ENCODE results near the gene AKT3.
"Not testable (repeated sequence)": the region's sequence is repeated elsewhere in the genome, so short reads cannot be mapped to it uniquely, and the experiment has no call there.

AKT3 gene

DNA sequence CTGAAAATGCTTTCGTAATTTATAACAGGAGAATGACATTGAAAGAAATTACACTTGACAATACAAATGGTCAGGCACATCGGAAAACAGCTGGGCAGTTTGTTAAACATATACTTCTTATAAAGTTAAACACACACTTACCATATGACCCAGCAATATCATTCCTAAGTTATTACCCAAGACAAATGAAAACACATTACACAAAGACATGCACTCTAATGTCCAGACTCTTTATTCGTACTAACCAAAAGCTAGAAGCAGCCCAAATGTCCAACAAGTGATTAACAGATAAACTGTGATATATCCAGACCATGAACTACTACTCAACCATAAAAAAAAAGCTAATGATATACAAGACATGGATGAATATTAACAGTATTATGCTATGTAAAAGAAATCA is 8.5 kb downstream of the AKT3 start:
- DNase-seq = no peak

DNA sequence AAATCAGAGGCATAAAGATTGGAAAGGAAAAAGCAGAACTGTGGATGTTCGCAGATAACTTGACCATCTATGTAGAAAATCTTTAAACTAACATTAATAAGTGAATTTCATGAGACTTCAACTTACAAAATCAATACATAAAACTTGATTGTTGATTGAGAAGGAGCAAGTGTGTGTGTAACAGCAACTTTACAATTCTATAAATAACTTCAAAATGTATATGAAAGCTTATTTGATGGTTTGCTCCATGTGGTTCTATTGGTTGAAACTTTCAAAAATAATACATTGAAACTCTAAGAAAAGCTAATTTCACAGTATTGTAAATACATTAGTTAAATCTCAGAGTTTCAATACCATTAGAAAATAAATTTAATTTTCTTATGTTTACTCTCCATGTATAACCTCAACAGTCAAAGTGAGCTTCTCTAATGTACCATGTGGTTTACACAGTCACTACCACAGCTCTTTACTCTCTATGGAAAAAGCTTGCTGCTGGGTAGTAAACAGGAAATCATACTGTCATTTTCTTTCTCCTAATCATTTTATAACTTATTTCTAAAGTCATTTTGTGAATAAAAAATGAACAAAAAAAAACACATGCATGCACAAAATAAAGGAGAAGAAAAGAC is 12.0 kb downstream of the AKT3 start:
- DNase-seq = no peak

DNA sequence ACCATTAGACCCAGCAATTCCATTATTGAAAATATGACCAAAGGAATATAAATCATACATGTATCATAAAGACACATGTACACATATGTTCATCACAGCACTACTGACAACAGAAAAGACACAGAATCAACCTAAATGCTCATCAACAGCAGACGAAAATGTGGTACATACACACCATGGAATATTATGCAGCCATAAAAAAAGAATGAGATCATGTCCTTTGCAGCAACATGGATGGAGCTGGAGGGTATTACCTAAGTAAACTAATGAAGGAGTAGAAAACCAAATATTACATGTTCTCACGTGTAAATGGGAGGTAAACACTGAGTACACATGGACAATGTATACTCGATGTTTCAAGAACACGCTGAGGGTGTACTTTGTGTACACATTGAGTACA is 15.9 kb downstream of the AKT3 start:
- DNase-seq = no peak

DNA sequence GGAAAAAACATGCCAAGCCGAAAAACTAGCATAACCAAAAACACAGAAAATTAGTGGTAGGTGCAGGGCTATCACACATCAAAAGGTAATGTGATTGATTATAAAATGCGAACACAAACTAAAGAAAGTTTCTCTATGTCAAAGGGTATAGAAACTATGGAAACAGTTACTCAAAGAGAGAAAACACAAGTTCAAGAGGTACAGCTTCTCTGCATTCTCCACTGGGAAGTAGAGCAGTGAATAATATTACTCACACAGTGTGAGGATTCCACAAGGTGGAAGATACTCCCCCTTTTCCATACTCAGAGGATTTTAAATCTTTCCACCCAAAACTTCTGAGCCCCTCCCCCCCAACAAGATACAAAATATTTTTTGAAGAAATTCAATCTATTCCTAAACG is 18.6 kb downstream of the AKT3 start:
- no peak for DNase-seq

DNA sequence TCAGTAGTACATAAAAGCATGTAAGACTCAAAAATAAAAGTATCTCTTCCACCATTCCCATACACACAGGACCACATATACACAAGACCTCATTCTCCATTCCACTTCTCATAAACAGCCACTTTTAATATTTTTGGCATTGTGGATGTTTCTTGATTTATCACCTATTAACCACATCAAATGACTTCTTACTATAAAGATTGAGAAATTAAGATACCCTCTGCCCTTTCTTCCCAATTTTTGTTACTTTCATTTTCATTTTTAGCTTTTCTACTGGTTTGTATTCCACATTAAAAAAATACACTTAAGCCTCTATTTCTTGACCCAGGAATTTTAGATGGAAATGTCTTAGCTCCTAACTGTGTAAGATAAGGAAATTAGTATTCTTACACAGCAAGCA is 22.8 kb downstream of the AKT3 start:
- DNase-seq = no peak

DNA sequence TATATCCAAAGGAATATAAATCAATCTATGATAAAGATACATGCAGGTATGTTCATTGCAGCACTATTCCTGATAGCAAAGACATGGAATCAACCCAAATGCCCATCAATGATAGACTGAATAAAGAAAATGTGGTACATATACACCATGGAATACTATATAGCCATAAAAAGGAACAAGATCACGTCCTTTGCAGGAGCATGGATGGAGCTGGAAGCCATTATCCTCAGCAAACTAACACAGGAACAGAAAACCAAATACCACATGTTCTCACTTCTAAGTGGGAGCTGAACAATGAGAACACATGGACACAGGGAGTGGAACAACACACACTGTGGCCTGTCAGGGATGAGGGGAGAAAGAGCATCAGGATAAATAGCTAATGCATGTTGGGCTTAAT is 25.1 kb downstream of the AKT3 start:
- not testable (repeated sequence) for DNase-seq

DNA sequence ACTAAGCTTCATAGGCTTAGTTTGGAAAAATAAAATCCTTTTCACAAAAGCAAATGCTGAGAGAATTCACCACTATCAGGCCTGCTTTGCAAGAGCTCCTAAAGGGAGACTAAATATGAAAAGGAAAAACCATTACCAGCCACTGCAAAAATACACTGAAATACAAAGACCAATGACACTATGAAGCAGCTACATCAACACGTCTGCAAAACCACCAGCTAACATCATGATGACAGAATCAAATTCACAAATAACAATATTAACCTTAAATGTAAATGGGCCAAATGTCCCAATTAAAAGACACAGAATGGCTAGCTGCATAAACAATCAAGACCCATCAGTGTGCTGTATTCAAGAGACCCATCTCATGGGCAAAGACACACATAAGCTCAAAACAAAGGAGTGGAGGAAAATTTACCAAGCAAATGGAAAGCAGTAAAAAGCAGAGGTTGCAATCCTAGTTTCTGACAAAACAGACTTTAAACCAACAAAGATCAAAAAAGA is 28.8 kb downstream of the AKT3 start:
- no peak for DNase-seq

DNA sequence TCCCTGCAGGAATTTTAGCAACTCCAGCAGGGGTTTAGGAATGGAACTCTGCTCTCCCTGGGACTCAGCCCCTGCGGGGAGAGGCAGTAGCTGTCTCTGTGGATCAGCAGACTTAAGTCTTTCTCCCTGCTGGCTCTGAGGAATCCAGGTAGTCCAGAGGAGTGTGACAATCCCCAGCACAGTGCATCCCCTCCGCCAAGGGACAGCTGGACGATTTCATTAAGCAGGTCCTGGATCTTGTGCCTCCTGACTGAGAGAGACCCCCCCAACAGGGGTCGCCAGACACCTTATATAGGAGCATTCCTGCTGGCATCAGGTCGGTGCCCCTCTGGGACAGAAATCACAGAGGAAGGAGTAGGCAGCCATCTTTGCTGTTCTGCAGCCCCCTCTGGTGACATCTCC is 30.6 kb downstream of the AKT3 start:
- DNase-seq = no peak

DNA sequence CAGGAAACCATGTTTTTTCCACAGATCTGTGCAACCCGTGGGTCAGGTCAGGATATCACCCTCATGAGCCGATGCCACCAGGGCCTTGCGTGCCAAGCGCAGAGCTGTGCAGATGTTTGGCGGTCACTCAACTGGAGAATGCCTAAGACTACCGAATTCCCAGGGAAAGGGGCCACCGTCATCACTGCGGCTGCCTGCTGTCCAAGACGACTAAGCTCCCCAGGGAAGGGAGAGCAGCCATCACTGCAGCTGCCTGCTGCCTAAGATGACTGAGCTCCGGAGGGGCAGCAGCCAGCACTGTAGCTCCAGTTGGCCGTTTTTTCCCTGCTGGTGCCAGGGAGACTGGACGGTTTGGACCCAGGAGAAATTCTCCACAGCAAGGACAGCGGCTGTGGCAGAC is 31.1 kb downstream of the AKT3 start:
- DNase-seq = no peak

DNA sequence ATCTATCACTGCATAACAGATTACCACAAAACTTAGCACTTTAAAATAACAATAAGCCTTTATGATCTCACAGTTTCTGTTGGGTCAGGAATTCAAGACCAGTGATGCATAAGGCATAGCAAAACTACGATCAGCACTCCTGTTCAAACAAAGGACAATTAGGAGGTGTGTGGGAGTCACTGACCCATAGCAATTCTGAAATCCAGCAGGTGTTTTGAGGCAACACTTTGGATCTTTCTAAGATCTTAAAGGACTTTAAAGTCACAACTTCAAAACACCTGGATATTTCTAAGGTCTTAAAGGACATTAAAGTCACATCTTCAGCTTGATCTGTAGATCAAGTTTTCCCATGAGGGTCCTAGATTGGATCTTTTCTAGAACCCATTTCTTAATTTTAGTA is 35.3 kb downstream of the AKT3 start:
- no peak for DNase-seq

DNA sequence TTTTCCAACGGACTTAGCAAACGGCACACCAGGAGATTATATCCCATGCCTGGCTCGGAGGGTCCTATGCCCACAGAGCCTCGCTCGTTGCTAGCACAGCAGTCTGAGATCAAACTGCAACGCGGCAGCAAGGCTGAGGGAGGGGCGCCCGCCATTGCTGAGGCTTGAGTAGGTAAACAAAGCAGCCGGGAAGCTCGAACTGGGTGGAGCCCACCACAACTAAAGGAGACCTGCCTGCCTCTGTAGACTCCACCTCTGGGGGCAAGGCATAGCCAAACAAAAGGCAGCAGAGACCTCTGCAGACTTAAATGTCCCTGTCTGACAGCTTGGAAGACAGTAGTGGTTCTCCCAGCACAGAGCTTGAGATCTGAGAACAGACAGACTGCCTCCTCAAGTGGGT is 42.7 kb downstream of the AKT3 start:
- DNase-seq = not testable (repeated sequence)

DNA sequence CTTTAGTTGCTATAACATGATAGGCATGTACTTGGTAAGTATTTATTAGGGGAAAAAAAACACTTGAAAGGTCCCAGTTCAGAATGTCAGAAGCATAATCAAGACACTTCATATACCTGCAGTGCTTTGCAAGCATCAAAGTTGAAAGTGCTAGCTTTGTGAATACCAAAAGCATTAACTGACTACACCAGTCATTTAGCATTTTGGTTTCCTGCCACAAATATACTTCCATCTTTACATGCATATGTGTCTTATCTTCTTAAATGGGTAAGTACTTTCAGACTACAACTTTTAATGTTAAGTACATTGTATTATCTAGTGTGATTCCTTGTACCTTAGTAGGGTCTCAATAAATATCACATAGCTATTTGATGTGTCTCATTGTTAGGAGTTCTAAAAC is 43.7 kb downstream of the AKT3 start:
- no peak for DNase-seq

DNA sequence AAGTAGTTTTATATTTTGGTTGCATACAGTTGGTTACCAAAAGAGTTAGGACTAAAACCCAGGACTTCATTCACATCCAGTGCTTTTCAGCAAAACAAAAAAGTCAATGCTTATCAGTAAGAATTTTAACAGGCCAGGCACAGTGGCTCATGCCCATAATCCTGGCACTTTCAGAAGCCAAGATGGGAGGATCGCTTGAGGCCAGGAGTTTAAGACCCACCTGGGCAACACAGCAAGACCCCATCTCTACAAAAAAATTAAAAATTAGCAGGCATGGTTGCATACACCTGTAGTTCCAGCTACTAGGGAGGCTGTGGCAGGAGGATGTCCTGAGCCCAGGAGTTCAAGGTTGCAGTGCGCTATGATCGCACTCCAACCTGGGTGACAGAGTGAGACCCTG is 47.3 kb downstream of the AKT3 start:
- DNase-seq = no peak

DNA sequence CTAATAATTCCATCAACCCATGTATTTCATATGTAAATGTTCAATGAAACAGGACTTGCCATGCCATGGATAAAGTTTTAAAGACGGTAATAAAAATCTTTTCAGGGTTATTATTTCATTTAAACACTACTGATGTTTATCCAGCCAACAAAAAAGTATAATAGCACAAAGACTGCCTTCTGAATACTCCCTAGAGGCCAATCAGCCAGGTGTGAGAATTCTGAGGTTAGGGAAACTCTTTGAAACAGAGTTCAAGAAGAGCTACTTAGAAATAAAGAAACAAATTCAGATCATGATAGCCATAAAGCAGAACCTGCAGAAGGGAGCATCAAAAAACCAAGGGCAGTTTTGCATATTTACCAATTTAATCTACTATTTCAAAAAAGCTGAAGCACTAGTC is 48.7 kb downstream of the AKT3 start:
- DNase-seq = no peak

DNA sequence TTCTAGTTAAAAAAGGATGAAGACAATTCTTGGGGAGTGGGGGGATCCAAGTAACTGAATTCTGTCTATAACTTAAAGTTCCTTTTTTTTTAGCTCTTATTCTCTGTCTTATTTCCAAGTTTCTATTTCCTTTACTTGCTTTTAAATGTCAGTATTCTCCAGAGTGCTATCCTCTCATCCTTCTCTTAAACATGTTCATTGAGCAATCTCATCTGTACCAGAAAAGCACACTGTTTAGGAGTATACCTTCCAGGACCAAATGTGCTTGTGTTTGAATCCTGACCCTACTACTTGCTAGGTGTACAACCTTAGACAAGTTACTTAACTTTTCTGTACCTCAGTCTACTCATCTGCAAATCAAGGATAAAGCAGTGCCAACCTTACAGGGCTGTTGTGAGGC is 50.1 kb downstream of the AKT3 start:
- DNase-seq = no peak

DNA sequence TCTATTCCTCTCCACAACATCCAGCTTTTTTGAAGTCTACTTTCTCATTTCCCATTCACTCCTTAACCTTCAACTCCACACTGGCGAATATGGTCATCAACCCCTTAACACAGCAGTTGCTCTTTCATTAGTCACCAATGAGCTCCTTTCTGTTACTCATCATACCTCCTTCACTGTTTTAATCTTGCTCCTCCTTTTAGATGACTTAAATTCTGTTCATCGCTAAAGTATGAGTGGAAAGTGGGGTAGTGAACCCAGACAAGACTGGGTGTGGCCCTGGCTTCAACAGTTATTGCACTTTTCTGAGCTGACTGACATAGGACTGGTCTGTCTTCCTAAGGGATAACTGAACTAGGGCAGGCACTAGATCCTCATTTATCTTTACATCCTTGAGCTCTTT is 51.3 kb downstream of the AKT3 start:
- no peak for DNase-seq

DNA sequence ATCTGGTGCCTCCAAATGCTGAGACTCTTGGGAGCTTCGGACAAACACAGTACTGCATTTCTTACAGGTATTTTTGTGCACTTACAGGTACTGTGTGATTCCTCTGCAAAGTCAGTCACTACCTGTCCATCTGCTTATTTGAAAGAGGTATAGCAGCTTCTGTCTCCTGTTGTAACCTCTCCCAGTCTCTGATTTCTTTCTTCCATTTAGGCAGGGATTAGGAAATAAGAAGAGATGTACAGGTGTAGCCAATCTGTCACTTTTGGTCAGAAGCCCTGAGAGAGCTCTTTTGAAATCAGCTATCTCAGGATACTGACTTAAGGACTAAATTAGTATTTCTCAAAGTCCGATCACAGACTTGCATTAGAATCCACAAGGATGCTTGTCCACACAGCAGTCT is 54.0 kb downstream of the AKT3 start:
- DNase-seq = no peak

DNA sequence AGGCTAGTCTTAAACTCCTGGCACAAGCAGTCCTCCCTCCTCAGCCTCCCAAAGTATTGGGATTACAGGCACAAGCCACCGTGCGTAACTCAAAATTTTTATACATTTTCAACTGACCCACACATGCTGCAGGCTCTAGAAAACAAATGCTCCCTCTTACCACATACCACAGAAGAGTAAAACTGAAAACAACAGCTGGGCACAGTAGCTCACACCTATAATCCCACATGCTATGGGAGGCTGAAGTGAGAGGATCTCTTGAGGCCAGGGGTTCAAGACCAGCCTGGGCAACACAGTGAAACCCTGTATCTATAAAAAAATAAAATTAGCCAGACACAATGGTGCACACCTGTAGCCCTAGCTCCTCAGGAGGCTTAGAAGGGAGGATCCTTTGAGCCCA is 56.7 kb downstream of the AKT3 start:
- DNase-seq = no peak

DNA sequence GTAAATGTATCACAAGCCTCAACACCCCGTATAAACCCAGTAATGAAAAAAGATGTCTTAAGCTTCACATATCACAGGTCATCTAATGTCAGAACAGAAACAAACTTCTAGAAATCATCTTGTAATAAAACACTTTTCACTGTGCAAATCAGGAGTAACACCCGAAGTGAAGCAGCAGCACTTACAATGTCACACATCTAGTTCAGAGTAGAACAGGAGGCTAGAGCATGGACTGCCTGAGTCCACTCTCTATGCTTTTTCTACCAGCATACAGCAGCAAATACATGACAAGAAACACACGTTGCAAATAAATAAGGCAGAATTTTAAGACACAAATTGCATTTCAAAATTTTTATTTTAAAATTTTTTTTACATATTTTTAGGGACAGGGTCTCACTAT is 57.2 kb downstream of the AKT3 start:
- DNase-seq = no peak

DNA sequence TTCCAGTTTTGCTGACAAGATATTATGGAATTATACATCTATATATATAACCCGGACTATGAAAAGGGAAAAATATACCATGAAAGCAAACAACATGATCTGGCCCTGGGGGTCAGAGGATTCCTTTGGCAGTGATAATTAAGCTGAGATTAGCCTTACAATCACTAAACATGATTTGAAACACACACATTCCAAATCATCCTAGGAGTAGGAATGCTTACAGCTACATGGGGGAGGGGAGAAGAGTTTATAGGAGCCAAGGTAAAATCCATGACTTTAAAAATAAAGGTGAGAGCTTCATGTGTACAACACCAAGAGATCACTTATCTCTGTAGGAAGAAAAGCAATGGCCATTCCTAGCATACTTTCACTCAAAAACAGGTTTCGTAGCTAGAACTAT is 57.6 kb downstream of the AKT3 start:
- DNase-seq = no peak

DNA sequence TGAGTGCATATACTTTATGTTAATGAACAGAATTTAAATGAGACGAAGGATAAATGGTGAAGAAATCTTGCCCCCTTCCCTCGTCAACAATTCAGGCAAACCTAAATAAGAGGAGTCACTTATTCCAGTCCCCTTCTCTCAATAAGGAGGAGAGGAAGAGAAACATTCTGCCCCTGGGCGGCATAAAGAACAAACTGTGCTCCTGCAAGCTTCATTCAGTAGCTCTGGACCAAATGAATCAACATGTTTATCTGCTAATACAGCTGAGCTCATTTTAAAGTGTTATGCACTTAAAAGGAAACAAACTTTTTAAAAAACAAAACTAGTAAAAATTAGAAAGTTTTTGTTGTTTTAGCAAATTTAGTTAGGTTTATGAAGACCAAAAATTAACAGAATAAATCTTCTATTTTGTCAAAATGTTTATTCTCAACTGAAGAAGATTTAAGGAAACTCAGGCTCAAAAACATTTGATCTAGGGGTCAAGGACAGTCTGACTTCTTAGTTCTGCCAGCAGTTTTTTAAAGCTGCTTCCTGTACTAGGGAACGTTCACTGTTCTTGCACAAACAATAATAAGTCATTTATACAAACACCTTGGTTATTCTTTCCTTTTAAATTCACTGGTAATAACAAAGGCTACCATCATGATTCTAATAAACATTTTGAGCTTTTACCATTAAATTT is 58.3 kb downstream of the AKT3 start:
- no peak for DNase-seq

DNA sequence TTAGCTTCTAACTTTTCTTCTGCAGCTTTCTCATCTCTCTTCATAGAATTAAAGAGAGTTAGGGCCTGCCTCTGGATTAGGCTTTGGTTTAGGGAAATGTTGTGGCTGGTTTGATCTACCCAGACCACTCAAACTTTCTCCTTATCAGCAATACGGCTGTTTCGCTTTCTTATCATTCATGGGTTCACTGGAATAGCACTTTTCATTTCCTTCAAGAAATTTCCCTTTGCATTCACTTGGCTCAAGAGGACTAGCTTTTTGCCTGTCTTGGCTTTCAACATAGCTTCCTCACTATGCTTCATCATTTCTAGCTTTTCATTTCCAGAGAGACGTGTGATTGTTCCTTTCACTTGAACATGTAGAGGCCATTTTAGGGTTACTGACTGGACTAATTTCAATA is 59.6 kb downstream of the AKT3 start:
- DNase-seq = no peak

DNA sequence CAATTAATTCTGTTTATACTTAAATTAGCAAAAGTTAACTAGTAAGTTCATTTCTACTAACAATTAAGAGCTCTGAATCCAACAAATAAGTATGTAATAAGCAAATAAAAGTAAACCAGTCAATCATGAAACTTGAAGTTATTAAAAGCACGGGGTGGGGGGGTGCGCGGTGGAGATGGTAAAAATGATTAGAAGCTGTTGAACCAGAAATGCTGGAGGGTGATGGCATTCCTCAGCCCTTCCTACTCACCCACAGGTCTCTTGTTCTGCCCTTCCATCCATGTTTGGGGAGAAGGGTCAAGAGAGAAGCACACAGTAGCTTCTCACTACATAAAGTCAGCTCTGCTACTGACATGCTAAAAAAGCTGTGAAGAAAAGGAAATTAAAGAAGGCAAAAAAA is 63.5 kb downstream of the AKT3 start:
- DNase-seq = no peak

DNA sequence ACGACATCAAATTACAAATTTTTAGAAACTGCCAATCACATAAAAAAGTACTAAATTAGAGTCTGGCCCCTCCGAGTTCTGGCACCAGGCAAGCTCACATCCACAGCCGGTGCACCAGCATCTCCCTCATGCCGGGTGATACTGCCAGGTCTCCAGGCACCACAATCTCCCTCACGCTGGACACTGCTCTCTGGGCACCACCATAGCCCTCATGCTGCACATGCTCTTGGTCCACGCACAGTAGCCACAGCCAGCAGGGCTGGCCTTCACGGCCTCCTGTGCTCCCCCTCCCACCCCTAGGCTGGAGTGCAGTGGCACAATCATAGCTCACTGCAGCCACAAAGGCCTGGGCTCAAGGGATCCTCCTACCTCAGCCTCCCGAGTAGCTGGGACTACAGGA is 65.5 kb downstream of the AKT3 start:
- no peak for DNase-seq

DNA sequence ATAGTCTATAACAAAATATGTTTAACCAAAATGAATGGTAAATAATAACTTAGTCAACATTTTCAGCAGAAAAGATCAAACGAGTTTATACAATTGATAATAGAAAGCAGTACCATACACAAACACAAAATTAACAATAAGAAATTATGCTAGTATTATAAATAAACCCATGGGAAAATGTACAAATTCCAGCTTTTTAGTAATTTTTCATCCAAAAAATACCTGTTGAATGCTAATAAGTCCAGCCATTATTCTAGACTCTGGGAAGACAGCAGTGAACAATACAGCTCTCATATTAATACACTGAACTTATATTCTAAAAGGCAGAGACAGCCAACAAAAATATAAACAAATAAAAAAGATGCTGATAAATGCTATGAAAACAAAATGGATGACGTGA is 66.3 kb downstream of the AKT3 start:
- no peak for DNase-seq

Data from activated CD4-positive, alpha-beta T cell treated with anti-CD3 and anti-CD28 coated beads, Interleukin-2, amount 50 U/mL, for 4 hours (primary cell).